OCI-LY3 (cell line): ENCODE results near the gene GAL3ST2.

Source experiments
- H2AFZ ChIP-seq: fragments of 200-600, 300-600 bp; shearing (Covaris generic); 2 replicates; pipeline ENCODE4 v1.6.0; 2014; ENCODE audit warnings: antibody characterized with exemption, low read depth, low read length
- H3K27ac ChIP-seq: fragments of 200-600, 300-600 bp; sonication (generic); 2 replicates; pipeline ENCODE4 v1.5.1; 2014; ENCODE audit warnings: mild to moderate bottlenecking, low read length, moderate library complexity, mixed read lengths
- H3K27me3 ChIP-seq: fragments of 200-600, 300-600 bp; sonication (generic); 2 replicates; pipeline ENCODE4 v1.6.1; 2014; ENCODE audit warnings: low read depth, low read length, mixed read lengths
- H3K36me3 ChIP-seq: fragments of 200-600, 300-600 bp; sonication (generic); replicated peaks from 2 replicates; pipeline ENCODE3; 2014; ENCODE audit warnings: low read depth, low read length, mixed read lengths
- H3K4me1 ChIP-seq: fragments of 300-600, 200-600 bp; sonication (generic); 2 replicates; pipeline ENCODE4 v1.6.1; 2014; ENCODE audit warnings: low read length, mixed read lengths
- H3K4me2 ChIP-seq: fragments of 200-600, 300-600 bp; sonication (generic); 2 replicates; pipeline ENCODE4 v1.6.1; 2014; ENCODE audit warnings: low read length, mixed read lengths
- H3K4me3 ChIP-seq: fragments of 300-600, 200-600 bp; sonication (generic); 2 replicates; pipeline ENCODE4 v1.5.1; 2014; ENCODE audit warnings: antibody characterized with exemption, mild to moderate bottlenecking, low read length, moderate library complexity
- H3K79me2 ChIP-seq: fragments of 300-600, 200-600 bp; shearing (Covaris generic); 2 replicates; pipeline ENCODE4 v1.6.1; 2014; ENCODE audit warnings: mild to moderate bottlenecking, low read length, mixed read lengths
- H3K9ac ChIP-seq: fragments of 300-600, 200-600 bp; shearing (Covaris generic); 2 replicates; pipeline ENCODE4 v1.6.0; 2014; ENCODE audit warnings: mild to moderate bottlenecking, low read length, moderate library complexity
- H3K9me3 ChIP-seq: fragments of 200-600, 300-600 bp; shearing (Covaris generic); 2 replicates; pipeline ENCODE4 v1.6.1; 2014; ENCODE audit warnings: low read length, mixed read lengths; ENCODE audit not compliant: insufficient read depth
- H4K20me1 ChIP-seq: fragments of 200-600, 300-600 bp; sonication (generic); 2 replicates; pipeline ENCODE4 v1.6.1; 2016; ENCODE audit warnings: low read length, mixed read lengths; ENCODE audit not compliant: insufficient read depth
- EZH2phosphoT487 ChIP-seq: fragments of 200-600 bp; shearing (Covaris generic); IDR thresholded peaks from 2 replicates; pipeline ENCODE4 v1.6.1; 2018; ENCODE audit warnings: antibody characterized with exemption, mixed run types, low read depth
- TF ChIP-seq, protein P1 (sequence below): fragments of 200-600, 300-600 bp; sonication (generic); IDR thresholded peaks from 2 replicates; pipeline ENCODE4 v1.5.1; 2014; ENCODE audit warnings: antibody characterized with exemption, low read length, low read depth

GAL3ST2 gene

DNA sequence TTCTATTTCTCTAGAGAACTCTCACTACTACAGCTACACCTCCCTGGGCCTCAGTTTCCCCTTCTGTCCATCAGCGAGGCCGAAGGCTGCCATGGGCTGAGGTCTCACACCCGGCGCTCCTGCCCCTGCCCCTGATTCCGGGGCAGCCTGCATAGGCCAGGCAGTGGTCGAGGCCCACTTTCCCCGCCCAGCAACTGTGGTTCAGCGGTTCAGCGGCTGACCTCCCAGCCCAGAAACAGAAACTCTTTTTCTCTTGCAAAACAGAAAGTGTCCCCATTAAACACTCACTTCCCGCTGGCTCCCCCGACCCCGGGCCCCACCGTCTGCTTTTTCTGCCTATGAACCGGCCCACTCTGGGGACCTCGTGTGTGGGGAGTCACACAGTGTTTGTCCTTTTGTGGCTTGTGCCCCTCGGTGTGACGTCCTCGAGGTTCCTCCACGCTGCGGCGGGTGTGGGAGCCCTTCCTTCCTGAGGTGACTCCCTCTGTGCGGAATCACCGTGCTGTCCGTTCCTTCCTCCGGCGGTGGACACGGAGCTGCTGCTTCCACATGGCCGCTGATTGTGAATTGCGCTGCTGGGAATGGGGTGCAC is 66.1 kb downstream of the GAL3ST2 start:
- no peak overlapping the region for H3K9ac ChIP-seq

DNA sequence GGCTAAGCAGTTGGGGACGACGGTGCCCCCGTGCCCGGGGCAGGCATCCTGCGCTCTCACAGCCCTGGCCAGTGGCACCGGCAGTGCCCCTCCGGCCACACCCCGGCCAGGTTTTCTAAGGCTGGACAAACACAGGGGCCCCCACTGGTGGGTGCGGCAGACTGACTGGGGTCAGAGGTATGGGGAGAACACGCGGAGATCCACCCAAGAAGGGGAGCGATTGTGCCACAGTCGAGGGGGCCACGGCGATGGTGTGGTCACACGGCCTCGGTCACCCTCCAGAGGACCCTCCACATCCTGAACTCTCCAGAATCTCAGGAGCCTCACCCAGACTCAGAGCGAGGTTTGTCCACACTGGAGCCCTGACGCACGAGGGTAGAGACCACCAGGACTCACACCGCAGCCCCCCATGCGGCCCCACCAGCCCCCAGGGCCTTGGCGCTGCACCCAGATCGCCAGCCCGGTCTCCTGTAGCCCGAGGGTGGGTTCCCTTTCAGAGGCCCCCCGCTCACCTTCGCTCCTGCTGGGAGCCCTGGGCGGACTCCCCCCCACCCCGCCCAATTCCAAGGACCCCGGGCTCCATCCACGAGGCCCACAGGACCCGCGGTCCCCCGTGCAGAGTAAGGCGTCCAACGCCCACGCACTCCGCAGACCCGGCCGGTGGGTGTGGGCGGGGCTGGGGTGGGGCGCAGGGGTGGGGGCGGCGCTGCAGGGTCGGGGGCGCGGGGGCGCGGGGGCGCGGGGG is 66.9 kb downstream of the GAL3ST2 start:
- Histone ChIP-seq H3K36me3 (no peaks in the 10 kb centered on the region), H3K9ac (no peak overlapping the region), H3K79me2 (no peaks in the 10 kb centered on the region), H3K4me2 (no peak overlapping the region), H3K4me1 (peaks cover 3% of the 10 kb centered on the region; the same call in 1 of the 2 replicates), H3K27me3 (peaks cover 2% of the 10 kb centered on the region), H3K9me3 (no peaks in the 10 kb centered on the region), H3K4me3 (no peak overlapping the region), H3K27ac (no peak overlapping the region), H4K20me1 (no peaks in the 10 kb centered on the region), H2AFZ (no peak overlapping the region)
- no peak for TF ChIP-seq EZH2phosphoT487
- TF ChIP-seq, protein P1, sequence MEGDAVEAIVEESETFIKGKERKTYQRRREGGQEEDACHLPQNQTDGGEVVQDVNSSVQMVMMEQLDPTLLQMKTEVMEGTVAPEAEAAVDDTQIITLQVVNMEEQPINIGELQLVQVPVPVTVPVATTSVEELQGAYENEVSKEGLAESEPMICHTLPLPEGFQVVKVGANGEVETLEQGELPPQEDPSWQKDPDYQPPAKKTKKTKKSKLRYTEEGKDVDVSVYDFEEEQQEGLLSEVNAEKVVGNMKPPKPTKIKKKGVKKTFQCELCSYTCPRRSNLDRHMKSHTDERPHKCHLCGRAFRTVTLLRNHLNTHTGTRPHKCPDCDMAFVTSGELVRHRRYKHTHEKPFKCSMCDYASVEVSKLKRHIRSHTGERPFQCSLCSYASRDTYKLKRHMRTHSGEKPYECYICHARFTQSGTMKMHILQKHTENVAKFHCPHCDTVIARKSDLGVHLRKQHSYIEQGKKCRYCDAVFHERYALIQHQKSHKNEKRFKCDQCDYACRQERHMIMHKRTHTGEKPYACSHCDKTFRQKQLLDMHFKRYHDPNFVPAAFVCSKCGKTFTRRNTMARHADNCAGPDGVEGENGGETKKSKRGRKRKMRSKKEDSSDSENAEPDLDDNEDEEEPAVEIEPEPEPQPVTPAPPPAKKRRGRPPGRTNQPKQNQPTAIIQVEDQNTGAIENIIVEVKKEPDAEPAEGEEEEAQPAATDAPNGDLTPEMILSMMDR, result no peak

More for the DNA sequence above, 66.1 kb downstream of the GAL3ST2 start:
- TF ChIP-seq, protein P1, result no peak
- no peak for TF ChIP-seq EZH2phosphoT487
- Histone ChIP-seq H3K4me2 (no peak overlapping the region), H3K4me1 (peaks cover 3% of the 10 kb centered on the region; the same call in 1 of the 2 replicates), H3K36me3 (no peaks in the 10 kb centered on the region), H3K27ac (no peak overlapping the region), H3K4me3 (no peak overlapping the region), H3K9me3 (no peaks in the 10 kb centered on the region), H3K27me3 (peaks cover 6% of the 10 kb centered on the region), H3K79me2 (no peaks in the 10 kb centered on the region), H2AFZ (no peak overlapping the region), H4K20me1 (no peaks in the 10 kb centered on the region)

GRCh38 chr2:241844066-241844728 is 67.6 kb downstream of the GAL3ST2 start:
- Histone ChIP-seq H3K79me2 (no peaks in the 10 kb centered on the region), H3K27me3 (no peaks in the 10 kb centered on the region), H3K9me3 (no peaks in the 10 kb centered on the region), H3K9ac (peak overlapping the region; percentile 57), H3K4me1 (peaks cover 3% of the 10 kb centered on the region; the same call in 1 of the 2 replicates), H3K4me3 (peak overlapping the region; percentile 75), H3K4me2 (peak overlapping the region; percentile 77), H3K27ac (no peak overlapping the region), H3K36me3 (no peaks in the 10 kb centered on the region), H2AFZ (peak overlapping the region; percentile 70), H4K20me1 (no peaks in the 10 kb centered on the region)
- no peak for TF ChIP-seq EZH2phosphoT487
- TF ChIP-seq, protein P1, result no peak
